ENCODE results near the gene CEBPZOS.

GRCh38 chr2:37149626-37150322 lies 46.5 kb upstream of the CEBPZOS start:
- TF ChIP-seq CTCF (IDR thresholded peaks at IDR 0.05) (no peak), POLR2A (IDR thresholded peaks at IDR 0.05) (no peak), POLR2AphosphoS5 (IDR thresholded peaks at IDR 0.05) (no peak)

Data from suprapubic skin (tissue), 4 donors.